GM18858 (cell line): ENCODE measurements around the gene JOSD2.
"Not testable (repeated sequence)": the region's sequence is repeated elsewhere in the genome, so short reads cannot be mapped to it uniquely, and the experiment has no call there.

Source experiments
- ATAC-seq: cut with Tn5 transposase; IDR thresholded peaks from one replicate; pipeline ENCODE4 v1.9.1; 2021; ENCODE audit not compliant: unreplicated experiment

Gene JOSD2

DNA sequence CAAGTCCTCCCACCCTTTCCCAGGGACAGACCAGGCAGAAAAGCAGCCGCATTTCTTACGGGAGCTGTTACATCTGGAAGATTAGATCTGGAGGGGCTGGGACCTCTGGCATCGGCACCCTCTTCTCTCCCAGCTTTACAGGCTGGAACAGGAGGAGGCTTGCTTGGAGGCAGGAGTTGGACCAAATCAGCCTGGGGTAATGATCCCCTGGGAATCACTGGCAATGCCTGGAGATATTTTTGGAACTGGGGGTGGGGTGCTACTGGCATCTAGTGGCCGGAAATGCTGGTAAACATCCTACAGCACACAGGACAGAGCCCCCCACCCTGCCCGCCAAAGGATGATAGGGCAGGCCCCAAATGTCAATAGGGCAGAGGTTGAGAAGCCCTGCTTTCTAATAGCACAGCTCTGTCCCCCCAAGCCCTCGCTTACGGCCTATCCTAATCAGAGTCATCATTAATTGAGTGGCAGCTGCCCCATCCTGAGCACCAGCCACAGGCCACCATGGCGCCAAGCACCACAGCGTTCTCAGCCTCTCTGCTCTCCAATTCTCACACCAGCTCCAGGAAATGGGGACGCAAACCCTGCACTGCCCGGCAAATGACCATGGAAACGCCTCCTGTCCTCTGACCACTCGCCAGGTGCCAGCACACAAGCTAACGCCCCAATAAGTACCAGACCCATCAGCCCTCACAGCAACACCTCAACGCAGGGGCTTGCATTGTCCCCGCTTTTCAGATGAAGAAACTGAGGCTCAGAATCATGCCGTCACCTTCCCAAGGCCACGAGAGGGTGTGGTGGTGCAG, 36.6 kb upstream of the JOSD2 start:
- no peak for ATAC-seq

DNA sequence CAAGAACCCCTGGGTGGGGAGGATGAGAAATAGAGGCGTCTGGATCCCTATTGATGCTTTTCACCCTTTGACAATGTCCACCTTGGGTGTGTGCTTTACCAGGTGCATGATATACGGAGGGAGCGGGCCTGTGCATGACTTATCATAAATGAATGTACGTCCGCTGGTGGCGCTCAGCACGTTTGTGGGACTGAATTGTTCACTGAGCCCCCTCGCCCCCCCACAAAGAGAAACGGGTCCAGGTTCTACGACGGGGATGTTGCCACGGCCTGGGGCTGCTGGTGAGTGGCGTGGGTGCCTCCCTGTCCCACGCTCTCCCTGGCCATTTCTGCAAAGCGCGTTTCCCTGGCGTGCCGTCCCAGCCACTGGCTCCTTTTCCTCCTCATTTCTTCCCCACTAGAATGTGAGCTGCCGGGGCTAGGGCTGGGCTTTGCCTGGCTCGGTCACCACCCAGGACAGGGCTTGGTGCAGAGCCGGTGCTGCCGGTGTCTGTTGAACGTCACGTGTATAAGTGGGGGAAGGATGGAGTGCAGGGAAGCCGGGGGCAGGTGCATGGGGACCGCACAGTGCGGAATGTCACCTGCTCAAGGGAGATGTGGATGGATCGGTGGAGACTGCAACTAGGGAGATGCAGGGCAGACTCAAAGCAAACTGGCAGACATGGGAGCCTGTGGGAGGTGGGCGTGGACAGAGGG, 35.7 kb upstream of the JOSD2 start:
- ATAC-seq = no peak

DNA sequence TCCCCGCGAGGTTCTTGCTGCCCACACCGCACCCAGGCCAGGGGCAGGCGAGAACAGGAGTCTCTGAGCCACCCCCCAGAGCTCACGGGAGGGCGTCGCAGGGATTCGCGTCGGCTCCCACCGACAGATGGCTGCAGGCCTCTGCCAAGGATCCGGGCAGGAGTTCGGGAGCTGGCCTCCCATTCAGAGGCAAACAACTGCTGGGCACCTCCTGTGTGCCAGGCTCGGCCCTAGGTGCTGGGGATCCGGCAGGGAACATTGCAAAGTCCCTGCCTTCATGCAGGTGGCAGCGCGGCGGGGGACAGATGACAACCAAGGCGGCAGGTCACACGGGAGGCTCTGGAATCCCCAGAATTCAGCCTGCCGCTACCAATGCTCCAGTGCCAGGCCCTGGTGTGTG, 32.0 kb upstream of the JOSD2 start:
- no peak for ATAC-seq

DNA sequence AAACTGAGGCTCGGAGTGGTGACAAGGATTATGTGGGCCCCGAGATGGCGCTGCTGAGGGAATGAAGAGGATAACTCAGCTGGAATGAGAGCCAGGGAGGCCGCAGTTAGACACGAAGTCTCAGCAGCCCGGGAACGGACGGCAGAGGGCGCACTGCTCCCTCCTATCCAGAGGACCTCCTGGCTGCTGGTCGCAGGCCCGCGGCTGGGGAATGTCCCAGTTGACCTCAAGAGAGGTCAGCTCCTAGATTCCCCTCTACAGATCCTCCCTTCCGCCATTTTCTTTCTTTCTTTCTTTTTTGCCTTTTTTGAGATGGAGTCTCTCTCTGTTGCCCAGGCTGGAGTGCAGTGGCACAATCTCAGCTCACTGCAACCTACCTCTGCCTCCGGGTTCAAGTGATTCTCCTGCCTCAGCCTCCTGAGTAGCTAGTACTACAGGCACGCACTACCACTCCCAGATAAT, 26.8 kb upstream of the JOSD2 start:
- no peak for ATAC-seq

DNA sequence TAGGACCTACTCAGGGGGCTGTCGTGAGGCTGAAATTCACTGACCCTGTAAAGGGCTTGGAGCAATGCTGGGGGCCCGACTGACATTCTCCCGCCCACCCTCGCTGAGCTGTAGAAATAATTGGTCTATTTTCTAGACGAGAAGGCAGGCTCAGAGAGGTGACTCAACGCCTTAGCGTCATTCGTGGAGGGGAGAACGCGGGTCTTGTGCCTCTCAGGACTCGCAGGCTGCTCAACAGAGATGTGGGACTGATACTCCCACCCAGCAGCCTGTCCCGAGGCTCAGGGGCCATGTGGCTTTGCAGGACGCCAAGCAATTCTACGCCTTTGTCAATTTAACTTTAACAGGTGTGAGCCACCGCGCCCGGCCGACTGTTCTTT, 26.3 kb upstream of the JOSD2 start:
- no peak for ATAC-seq

DNA sequence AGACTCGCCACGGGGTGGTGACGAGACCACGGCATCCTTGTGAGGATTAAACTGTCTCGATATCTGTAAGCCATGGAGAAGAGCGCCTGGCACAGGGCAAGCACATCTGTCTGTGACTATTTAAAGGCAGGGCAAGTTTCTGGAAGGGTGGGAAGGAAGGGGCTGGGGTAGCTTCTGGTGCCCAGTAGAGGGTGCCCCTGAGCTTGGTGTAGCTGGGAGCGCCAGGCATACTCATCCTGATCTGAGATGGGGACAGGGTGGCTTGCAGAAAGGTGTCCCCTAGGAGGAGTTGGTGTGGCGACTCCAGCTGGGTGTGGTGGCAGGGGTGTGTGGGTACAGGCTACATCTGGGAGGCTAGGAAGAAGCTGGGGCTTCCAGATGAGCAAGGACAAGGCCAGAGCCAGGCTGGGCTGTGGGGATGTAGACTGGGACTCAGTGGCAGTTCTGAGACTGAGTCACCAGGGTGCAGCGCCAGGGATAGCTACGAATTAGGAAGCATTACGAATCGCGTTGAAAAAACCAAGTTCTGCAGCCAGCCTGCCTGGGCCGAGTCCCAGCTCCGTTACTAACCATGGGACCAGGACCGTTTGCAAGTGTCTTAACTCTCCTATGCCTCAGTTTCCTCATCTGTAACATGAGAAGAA, 25.8 kb upstream of the JOSD2 start:
- no peak for ATAC-seq

DNA sequence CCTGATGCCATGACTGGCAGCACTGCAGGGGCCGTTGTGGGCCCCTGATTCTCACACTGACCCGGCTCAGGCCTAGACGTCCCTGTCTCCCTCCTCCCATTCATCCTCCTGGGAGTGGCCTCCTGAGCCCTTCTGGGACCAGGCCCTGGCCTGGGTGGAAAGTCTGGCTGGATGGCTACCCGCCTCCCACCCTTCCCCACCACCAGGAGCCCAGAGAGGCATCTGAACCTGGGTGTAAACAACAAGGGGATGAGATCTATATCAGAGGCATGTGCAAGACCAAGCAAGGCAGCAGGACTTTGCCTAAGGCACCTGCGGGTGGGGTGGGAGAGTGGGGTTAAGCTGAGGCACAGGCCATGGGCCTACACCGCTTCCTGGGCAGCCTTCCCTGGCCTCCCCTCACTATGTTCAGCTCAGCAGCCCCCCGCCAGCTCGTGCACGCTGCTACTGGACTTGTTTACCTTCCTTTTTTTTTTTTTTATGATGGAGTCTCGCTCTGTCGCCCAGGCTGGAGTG, 24.7 kb upstream of the JOSD2 start:
- no peak for ATAC-seq

DNA sequence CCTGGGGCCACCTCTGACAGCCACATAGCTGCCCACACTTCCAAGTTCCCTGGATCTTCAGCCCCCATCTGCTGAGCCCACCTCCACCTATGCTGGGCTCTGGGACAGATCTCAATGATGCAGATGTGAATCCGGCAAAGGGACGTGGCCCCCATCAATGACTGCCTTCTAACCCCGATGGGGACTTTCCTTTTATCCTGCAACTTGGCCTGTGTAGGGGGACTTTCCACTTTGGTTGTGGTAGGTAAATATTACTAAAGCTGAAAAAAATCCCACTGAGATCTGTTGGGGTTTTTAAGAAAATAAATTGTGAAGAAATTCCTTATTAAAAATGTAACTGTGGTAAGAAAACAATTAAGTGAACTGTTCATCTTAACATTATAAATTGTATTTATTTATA, 23.5 kb upstream of the JOSD2 start:
- ATAC-seq = no peak

DNA sequence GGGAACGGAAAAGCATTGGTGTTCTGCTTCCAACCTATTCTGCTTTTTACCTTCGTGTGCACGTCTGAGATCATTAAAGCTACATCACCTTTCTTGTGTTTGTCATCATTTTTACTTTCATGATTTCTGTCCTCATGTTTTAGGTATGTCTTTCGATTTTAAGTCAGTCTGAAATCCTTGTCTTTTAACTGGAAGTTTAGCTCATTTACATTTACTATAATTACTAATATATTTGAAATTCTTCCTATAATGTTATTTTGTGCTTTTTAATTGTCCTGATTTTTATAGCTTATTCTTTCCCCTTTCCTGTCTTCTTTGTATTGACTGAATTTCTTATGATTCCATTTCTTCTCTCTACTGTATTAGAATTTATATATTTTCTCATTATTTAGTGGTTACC, 22.0 kb upstream of the JOSD2 start:
- no peak for ATAC-seq

DNA sequence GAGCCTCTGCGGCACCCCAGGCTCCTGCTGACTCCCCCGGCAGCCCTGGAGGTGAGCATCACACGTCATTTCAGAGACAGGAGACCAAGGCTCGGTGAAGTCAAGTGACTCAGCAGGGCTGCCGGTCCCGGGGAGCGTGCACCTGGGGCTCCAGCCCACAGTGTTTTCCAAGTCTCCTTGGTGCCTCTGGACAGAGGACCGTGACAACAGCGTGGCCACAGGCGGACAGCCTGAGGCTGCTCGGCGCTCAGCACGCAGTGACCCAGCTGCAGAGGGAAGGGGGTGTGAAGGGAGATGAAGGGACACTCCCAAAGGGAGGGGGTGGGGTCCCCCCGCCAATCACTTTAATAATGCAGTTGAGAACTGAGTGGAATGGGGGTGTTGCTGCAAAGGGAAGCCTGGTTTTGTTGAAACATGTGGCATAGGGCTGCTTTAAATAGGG, 20.2 kb upstream of the JOSD2 start:
- no peak for ATAC-seq

DNA sequence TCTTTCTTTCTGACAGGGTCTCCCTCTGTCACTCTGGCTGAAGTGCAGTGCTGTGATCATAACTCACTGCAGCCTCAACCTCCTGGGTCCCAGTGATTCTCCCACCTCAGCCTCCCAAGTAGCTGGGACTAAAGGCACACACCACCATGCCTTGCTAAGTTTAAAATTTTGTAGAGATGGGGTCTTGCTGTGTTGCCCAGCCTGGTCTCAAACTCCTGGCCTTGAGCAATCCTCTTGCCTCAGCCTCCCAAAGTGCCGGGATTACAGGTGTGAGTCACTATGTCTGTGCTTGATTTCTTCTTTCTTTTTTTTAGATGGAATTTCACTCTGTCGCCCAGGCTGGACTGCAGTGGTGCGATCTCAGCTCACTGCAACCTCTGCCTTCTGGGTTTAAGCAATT, 17.1 kb upstream of the JOSD2 start:
- not testable (repeated sequence) for ATAC-seq

DNA sequence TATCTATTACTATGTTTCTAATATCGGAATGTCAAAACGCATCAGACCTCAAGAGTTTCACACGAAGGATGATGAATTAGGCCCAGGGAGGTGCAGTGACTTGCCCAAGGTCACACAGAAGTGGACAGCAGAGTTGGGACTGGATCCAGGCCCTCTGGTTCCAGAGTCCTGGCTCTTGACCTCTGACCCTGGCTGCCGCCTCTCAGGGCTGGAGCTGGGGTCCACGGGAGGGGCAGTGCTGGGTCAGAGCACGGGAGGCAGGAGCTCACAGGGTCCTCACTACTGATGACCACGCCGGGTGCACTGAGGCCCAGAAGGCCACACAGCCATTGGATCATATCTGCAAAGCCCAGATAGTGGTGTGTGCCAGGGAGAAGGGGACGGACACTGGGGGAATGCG, 11.9 kb upstream of the JOSD2 start:
- ATAC-seq = no peak

DNA sequence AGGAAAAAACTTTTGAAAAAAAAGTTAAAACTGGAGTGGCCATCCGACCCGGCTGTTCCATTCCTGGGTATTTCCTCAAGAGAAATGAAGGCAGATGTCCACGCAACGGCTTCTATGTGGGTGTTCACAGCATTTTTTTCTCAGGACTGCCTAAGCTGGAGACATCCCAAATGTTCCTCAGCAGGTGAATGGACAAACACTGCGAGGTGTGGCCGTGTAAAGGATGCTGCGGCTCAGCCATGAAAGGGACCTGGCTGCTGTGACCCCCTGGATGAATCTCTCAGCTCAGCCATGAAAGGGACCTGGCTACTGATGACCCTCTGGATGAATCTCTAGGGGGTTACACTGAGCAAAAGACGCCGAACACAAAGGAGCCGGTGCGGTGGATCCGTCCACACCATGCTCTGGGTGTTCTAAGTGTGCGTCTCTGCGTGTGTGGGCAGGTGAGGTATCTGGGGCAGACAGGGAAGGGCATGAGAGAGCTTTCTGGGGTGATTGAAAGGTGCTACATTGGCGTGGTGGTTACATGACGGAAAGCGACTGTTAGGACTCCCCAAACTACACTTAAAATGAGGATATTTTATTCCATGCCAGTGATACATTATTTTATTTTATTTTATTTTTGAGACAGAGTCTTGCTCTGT, 10.0 kb upstream of the JOSD2 start:
- no peak for ATAC-seq

DNA sequence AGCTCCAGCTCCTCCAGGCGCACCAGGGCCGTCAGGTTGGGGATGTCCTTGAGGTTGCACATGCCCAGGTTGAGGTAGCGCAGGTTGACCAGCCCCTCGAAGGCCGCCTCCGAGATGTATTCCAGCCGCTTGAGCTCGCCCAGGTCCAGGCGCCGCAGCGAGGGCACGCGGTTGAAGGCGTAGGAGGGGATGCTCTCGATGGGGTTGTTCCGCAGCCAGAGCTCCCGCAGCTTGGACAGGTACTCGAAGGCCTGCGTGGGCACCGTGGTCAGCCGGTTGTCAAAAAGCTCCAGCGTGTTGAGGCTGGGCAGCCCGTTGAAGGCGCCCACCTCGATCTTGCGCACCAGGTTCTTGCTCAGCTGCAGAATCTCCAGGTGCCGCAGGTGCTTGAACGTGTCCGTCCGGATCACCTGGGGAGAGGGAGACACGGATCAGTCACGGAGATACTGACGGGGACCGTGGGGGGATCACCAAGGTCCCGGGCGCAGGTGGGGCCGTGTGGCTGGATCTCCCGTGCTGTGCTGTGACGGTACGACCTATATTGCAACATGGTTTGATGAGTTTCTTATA, 8.1 kb upstream of the JOSD2 start:
- no peak for ATAC-seq

DNA sequence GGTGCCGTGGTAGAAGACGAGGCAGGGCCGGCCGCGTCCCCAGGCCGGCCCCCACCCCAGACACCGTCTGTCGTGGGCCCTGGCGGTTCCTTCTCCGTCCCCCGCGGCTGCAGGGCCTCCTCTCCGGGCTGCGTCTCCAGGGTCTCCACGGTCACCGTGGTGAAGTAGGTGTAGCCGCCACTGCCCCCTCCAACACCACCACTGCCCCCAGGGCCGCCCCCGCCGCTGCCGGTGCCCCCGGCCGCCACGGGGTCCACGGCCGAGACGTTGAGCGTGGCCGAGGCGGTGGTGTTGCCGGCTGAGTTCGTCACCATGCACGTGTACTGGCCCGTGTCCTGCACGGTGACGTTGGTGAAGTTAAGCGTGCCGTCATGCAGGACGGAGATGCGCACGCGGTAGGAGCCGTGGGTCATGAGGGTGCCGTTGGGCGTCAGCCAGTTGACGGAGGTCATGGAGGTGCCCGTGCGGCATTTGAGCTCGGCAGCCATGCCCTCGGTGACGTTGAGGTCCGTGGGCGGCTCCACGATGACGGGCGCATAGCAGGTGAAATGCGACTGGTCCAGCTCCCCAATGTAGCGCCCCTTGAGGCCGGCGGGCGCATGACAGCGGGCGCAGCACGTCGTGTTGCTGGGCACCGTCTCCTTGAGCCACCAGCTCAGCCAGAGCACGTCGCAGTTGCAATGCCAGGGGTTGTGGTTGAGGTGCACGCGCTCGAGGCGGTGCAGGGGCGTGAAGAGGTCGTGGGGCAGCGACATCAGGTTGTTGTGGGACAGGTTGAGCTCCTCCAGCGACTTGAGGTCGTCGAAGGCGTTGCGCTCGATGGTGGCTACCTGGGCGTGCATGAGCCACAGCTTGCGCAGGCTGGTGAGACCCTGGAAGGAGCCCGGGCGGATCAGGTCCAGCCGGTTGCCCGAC, 7.4 kb upstream of the JOSD2 start:
- no peak for ATAC-seq

DNA sequence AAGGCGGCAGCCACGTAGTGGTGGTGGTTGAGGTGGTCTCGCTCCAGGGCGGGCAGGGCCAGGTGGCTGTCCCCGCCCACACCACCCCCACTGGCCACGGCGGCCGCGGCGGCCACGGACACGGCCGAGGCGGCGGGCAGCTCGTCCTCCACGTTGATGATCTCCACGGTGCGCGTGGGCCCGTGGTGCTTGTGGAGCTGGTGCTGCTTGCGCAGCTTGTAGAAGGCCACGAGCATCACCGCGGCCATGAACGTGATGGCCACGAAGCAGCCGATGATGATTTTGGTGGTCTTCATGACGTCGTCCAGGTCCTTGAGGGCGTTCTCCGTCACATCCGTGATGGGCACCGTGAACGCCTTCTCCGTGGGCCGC, 6.7 kb upstream of the JOSD2 start:
- ATAC-seq = no peak

DNA sequence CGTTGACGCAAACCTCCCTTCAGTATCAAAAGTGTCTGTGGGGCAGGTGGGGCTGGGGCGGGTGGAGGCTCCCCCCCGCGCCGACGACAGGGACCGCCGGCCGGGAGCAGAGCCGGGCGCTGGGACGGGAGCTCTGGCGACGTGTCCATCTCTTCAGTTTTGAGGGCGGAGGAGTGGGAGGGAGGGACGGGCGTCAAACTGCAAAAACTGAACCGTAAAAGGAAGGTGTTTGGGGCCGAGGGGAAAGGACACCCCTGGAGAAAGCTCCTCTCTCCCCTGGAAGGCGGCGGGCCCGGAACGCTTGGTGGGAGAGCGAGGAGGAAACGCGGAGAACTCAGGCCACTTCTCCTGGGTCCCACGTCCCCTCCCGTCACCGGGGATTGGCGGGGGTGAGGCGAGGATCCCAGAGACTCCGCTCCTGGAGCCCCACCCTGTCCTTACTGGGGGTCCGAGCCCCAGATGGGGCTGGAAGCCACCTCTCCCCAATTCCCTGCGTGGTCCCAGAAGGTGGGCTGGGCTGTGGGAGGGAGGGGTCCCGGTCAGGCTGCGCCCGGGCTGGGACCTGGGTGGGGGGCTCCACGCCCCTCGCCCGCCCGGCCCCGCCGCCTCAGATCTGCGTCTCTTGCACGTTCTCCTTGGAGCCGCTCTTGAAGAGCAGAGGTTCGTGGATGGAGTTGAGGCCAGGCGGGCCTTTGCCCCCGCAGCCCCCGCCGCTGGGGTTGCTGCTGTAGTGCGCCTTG, 6.1 kb upstream of the JOSD2 start:
- ATAC-seq = no peak

DNA sequence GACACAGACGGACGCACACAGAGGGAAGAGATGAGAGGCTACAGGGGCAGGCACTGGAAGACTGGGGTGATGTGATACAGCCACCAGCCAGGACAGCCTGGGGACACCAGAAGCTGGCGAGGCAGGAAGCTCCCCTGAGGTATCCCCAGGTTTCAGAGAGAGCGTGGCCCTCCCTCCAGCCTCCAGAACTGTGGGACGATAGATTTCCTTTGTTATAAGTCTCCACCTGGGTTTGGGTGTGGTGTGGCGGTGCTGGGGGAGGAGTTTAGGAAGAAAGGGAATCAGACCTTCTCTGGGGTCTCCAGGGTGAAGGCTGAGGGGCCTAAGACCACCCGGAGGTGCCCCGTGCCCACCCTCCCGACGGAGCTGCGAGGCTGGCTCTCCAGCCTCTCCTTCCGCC, 5.5 kb upstream of the JOSD2 start:
- ATAC-seq = no peak

DNA sequence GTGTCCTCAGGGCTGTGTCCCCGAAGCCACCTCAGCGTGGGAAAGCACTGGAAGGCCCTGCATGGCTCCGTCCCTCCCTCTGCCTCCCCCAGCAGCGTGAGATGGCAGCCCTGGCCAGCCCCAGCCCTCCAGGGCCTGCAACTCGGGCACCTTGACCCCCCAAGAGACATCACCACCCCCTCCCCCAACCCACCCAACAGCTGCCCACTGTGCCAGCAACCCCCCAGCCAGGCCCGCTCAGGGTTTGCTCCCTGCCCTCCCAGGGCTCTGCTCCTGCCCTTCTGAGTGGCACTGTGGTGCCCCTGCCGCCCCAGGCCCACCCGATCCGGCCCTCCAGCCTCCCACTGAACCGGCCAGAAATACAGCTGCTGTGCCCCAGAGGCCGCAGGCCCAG, 4.2 kb upstream of the JOSD2 start:
- no peak for ATAC-seq
